Stimulated activated CD4-positive, alpha-beta T cell treated with anti-CD3 and anti-CD28 coated beads, Interleukin-15, amount 100 ng/mL, for 24 hours (primary cell): ENCODE measurements around the gene HVCN1.

Experiments used
- DNase-seq: peaks from one replicate; pipeline ENCODE4 v3.0.0-alpha.2; 2020

HVCN1 gene

DNA sequence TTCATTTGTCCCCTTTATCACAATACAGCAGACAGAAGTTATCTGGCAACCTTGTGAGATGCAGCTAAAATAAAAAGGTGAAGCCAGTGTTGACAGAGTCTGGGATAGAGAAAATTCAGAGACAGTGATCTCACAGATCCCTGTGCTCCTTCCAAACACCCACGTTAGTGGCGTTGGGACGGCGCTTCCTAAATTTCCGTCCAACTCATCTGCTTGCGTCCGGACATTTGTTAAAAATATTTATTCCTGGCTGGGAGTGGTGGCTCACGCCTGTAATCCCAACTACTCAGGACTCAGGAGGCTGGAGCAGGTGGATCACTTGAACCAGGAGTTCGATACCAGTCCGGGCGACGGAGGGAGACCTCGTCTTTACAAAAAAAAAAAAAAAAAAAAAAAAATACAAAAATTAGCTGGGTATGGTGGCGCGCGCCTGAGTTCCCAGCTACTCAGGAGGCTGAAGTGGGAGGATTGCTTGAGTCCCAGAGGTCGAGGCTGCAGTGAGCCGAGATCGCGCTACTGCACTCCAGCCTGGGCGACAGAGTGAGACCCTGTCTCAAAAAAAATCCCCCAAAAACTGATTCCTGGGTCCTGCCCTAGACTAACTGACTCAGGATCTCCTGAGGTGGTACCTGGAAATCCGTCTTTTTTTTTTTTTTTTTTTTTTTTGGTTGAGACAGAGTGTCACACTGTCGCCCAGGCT is 75.7 kb downstream of the HVCN1 start:
- DNase-seq: no peak

DNA sequence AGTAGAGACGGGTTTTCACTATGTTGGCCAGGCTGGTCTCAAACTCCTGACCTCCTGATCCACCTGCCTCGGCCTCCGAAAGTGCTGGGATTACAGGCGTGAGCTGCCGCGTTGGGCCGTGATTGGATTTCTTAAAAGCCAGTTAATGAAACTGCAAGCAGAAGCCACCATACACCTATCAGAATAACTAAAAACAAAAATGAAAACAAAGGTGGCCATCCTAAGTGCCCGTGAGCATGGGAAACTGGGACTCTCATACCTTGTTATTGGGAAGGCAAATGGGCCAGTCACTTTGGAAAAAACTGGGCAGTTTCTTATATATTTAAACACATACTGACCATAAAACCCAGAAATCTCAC is 82.7 kb downstream of the HVCN1 start:
- DNase-seq: no peak

DNA sequence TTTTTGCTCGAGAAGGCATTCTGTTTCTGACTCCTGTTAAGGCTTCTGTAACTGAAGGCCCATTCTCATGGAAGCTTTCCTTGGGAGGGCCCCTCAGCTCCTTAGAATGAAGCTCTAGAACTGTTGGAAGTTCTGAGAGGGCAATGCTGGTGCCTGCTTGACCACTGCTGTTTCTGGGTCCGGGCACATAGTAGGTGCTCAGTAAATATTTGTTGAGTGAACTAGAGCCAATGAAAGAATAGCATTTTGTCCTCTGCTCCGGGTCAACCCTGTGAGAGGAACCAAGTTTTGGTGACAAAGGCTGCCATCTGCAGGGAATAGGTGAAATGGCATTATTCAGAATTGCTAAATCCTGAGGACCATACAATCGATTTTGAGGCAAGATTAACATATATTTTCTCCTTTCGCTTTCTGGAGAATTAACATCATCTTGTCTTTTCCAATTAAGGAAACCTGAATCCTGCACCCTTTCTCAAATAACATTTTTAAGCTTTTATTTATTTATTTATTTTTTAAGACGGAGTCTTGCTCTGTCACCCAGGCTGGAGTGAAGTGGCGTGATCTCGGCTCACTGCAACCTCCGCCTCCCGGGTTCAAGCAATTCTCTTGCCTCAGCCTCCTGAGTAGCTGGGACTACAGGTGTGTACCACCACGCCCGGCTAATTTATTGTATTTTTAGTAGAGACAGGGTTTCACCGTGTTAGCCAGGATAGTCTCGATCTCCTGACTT is 86.7 kb downstream of the HVCN1 start:
- peak; percentile 51 for DNase-seq

DNA sequence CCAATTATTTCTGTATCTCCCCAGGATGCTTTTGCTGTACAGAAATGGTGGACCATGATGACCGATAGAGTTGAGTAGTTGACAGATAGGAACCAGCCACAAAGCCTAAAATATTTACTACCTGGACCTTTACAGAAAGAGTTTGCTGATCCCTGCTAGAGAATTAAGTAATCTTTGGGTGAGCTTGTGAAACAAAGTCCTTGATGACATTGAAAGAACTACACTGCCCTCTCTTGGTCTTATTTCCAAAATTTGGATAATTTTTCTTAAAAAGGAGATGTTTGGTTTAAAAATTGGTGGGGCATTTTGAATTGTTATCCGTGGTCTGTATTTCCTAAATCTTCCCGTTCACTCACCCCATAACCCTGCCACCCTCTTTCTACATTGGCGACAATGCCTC is 88.7 kb downstream of the HVCN1 start:
- DNase-seq: no peak

DNA sequence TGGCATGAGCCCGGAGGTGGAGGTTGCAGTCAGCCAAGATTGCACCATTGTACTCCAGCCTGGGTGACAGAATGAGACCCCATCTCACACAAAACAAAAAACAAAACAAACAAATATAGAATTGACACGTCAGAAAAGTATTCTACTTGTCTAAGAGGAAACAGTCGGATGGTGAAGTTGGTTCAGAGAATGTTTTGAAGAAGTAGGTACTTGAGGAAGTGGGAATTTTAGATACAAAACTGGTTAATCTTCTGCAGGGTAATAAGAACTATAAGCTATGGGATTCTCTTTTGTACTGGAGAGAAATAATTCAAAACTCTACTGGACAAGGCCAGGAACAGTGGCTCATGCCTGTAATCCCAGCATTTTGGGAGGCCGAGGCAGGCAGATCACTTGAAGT is 89.6 kb downstream of the HVCN1 start:
- no peak for DNase-seq
